ENCODE data around the gene CARMIL1. TPM values are rescaled to one million over a fixed set of nuclear protein-coding genes. Genes with fewer than 3 reads are reported as not detected.
A peak's percentile ranks its signal among the peaks of the same experiment; 100 is the strongest.

The CARMIL1 gene
- total and polyA plus RNA-seq, 2 of the 8 experiments (the other 6 are each of a cell fraction or from before 2014, with no cell fraction given): 20.3 to 40.4 TPM

DNA sequence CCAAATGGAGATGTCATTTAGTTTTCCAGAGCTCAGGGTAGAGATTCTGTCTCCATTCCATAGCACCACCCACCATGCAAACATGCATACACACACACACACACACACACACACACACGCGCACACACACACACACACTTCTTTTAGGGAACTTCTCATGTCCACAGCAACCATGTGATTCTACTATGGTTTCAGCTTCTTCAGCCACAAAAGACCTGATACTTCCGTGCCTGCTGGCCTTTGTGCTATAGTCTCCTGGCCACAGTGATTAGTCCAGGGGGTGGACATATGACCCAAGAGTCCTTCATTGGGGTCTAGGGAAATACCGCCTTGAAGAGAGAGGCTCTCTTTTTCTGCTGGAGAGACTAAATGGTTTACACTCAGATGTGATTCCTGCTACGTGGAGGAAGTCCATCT lies 53.5 kb downstream of the CARMIL1 start:
- H3K4ac ChIP-seq (replicated peaks; ENCODE audit: insufficient read length, low read depth, low read length): no peak overlapping the region
- CTCF ChIA-PET (ENCODE audit: partially characterized antibody): no interaction called here
- no peak overlapping the region for H3K9ac ChIP-seq (replicated peaks in 1 of 4; ENCODE audit: extremely low read depth in 1 of 4, low read depth in 3 of 4, low read length in 3 of 4)
- FAIRE-seq (no peak), DNase-seq (ENCODE audit: low read depth in 1 of 2, low spot score in 2 of 2) (no peak)
- no peak overlapping the region for H2BK15ac ChIP-seq (ENCODE audit: low read length)
- no peak overlapping the region for H2AFZ ChIP-seq (ENCODE audit: low read length)
- H3K14ac ChIP-seq (ENCODE audit: insufficient read length): no peak overlapping the region
- WGBS, 2 experiments (ENCODE audit: extremely low coverage in 1 of 2, insufficient coverage in 1 of 2, insufficient read length in 1 of 2, insufficient replicate concordance in 2 of 2, low coverage in 1 of 2, low lambda C conversion rate in 2 of 2, missing lambda C conversion rate in 1 of 2): 71% methylated on average over 5 of the region's 5 CpGs; no CpG with 5 or more reads in 1 of the 2 experiments
- no peak overlapping the region for H3K56ac ChIP-seq (replicated peaks; ENCODE audit: insufficient read length, low read depth, low read length)
- no peak overlapping the region for H3K4me2 ChIP-seq (ENCODE audit: insufficient read depth in 1 of 2, low read depth in 2 of 2, low read length in 2 of 2)
- POLR2A ChIA-PET (ENCODE audit: partially characterized antibody): no interaction called here
- H3K4me1 ChIP-seq (replicated peaks in 1 of 4; ENCODE audit: control insufficient read depth in 3 of 4, insufficient read depth in 4 of 4, low read length in 3 of 4): peaks cover 3 to 29% (median 13%) of the 10 kb centered on the region in 4 experiments; a peak in 6 of 7 replicates
- H2AK5ac ChIP-seq (ENCODE audit: low read depth, low read length): no peak overlapping the region; the same call in 1 of the 2 replicates
- no peaks in the 10 kb centered on the region for H3K27me3 ChIP-seq (replicated peaks in 1 of 4; ENCODE audit: control insufficient read depth in 3 of 4, extremely low read depth in 1 of 4, insufficient read depth in 3 of 4, low read length in 3 of 4)
- H4K8ac ChIP-seq (ENCODE audit: extremely low read depth, insufficient read depth, low read length): no peak overlapping the region
- peak overlapping the region; percentile 27 for H4K91ac ChIP-seq (replicated peaks; ENCODE audit: insufficient read length, low read length)
- H3K79me1 ChIP-seq (ENCODE audit: low read depth, low read length): peaks cover 11% of the 10 kb centered on the region
- peaks cover 4 to 100% of the 10 kb centered on the region in 2 experiments for H3K79me2 ChIP-seq (ENCODE audit: control insufficient read depth in 1 of 2, insufficient read depth in 2 of 2, low read length in 2 of 2)
- no peak overlapping the region for H3K18ac ChIP-seq (ENCODE audit: extremely low read depth, low read length)
- H3K4me3 ChIP-seq (ENCODE audit: extremely low read depth in 1 of 4, insufficient read depth in 2 of 4, low read depth in 3 of 4, low read length in 4 of 4): no peak overlapping the region
- H3K23me2 ChIP-seq (ENCODE audit: low read depth, low read length): no peaks in the 10 kb centered on the region
- H3K36me3 ChIP-seq (ENCODE audit: control insufficient read depth in 2 of 4, insufficient read depth in 4 of 4, low read length in 3 of 4): no peaks in the 10 kb centered on the region
- peaks cover 2 to 10% of the 10 kb centered on the region in 2 experiments for H4K20me1 ChIP-seq (replicated peaks in 1 of 2; ENCODE audit: control insufficient read depth in 1 of 2, insufficient read depth in 2 of 2, low read length in 2 of 2)
- no peak overlapping the region for H2BK5ac ChIP-seq (ENCODE audit: low read depth, low read length)
- H2BK20ac ChIP-seq (ENCODE audit: low read length): no peak overlapping the region
- no peaks in the 10 kb centered on the region for H3K9me3 ChIP-seq (ENCODE audit: insufficient read depth in 2 of 2, low read depth in 1 of 2, low read length in 1 of 2)
- H2BK12ac ChIP-seq (ENCODE audit: low read depth, low read length): peak overlapping the region; percentile 30; the same call in 1 of the 2 replicates
- H3K23ac ChIP-seq (ENCODE audit: insufficient read length): no peak overlapping the region
- no peak overlapping the region for H3K27ac ChIP-seq (ENCODE audit: low read depth, low read length)
- no peak overlapping the region for H4K5ac ChIP-seq (ENCODE audit: insufficient read length, low read depth, low read length)
- no peak overlapping the region for H2BK120ac ChIP-seq (replicated peaks; ENCODE audit: low read depth, low read length)

Measured in H1 (cell line).